Naive B cell (primary cell): Measurements from ENCODE around the gene SCN4B. TPM values are rescaled to one million over a fixed set of nuclear protein-coding genes. Genes with fewer than 3 reads are reported as not detected.
"Not testable (repeated sequence)": the region's sequence is repeated elsewhere in the genome, so short reads cannot be mapped to it uniquely, and the experiment has no call there.

ENCODE experiments used
- ATAC-seq, 2 donors: fragments of 150-1000 bp; cut with Tn5 transposase; 2 replicates each; pipeline ENCODE4 v1.10.0; 2021; ENCODE audit warnings: low read depth in 2 of 2, mild to moderate bottlenecking in 2 of 2, moderate library complexity in 2 of 2
- DNase-seq: peaks from one replicate; pipeline ENCODE4 v3.0.0; 2022
- H3K27ac Mint-ChIP-seq, 6 donors: one replicate each; pipeline ENCODE4 v1.8.0; 2020 to 2022; ENCODE audit warnings: mild to moderate bottlenecking in 6 of 6, mixed read lengths in 6 of 6, moderate library complexity in 5 of 6, inconsistent platforms in 2 of 6
- H3K27me3 Mint-ChIP-seq, 3 donors: one replicate each; pipeline ENCODE4 v1.8.0; 2021 to 2022; ENCODE audit warnings: mixed read lengths in 3 of 3, mild to moderate bottlenecking in 1 of 3
- H3K36me3 Mint-ChIP-seq, 2 donors: one replicate each; pipeline ENCODE4 v1.8.0; 2020 to 2022; ENCODE audit warnings: mixed read lengths in 2 of 2, inconsistent platforms in 1 of 2, mild to moderate bottlenecking in 1 of 2
- H3K4me1 Mint-ChIP-seq, 3 donors: one replicate each; pipeline ENCODE4 v1.8.0; 2020 to 2022; ENCODE audit warnings: mixed read lengths in 3 of 3, inconsistent platforms in 1 of 3, mild to moderate bottlenecking in 1 of 3, moderate library complexity in 1 of 3
- H3K4me3 Mint-ChIP-seq, 8 donors: one replicate each; pipeline ENCODE4 v1.8.0; 2020 to 2022; ENCODE audit warnings: mild to moderate bottlenecking in 8 of 8, mixed read lengths in 8 of 8, moderate library complexity in 8 of 8, inconsistent platforms in 2 of 8
- H3K9me3 Mint-ChIP-seq, 7 donors: one replicate each; pipeline ENCODE4 v1.8.0; 2020 to 2022; ENCODE audit warnings: mixed read lengths in 7 of 7, mild to moderate bottlenecking in 5 of 7, inconsistent platforms in 2 of 7, moderate library complexity in 1 of 7
- polyA plus RNA-seq, 6 donors: library from polyadenylated mRNA; unstranded; fragments of 300-500 nt; fragmentation: Illumina TruSeq; gene quantifications; one replicate each; pipeline ENCODE4 v1.2.3, GENCODE V29; 2021; ENCODE audit warnings: low read depth in 6 of 6

The SCN4B gene
- not detected for polyA plus RNA-seq

- peak within 1 kb of the TSS in 7 of 8 donors; percentile 39 to 77 (median 63) for H3K4me3 Mint-ChIP-seq
- H3K36me3 Mint-ChIP-seq = no peaks in the 10 kb centered on the region
- no peak within 1 kb of the TSS for H3K27ac Mint-ChIP-seq
- H3K27me3 Mint-ChIP-seq = peaks cover 66 to 87% (median 81%) of the 10 kb centered on the region in 3 donors
- peaks cover 7 to 17% (median 10%) of the 10 kb centered on the region in 3 donors for H3K4me1 Mint-ChIP-seq
- no peaks in the 10 kb centered on the region for H3K9me3 Mint-ChIP-seq
- ATAC-seq = no peak
- DNase-seq = no peak
Observed at GRCh38 chr11:118152552-118153471, at the start of gene SCN4B. Gene SCN4B, minus strand, starts transcription at chr11:118152823. Its CDS starts 150 bp downstream, at chr11:118152673.

GRCh38 chr11:118201966-118202365 lies 49.3 kb upstream of the SCN4B start:
- Mint-ChIP-seq H3K27ac (no peak overlapping the region), H3K36me3 (no peaks in the 10 kb centered on the region), H3K4me1 (peaks cover 8 to 16% (median 12%) of the 10 kb centered on the region in 3 donors), H3K4me3 (no peak overlapping the region), H3K9me3 (peaks cover 0 to 3% (median 0%) of the 10 kb centered on the region in 7 donors), H3K27me3 (peaks cover 0 to 5% (median 4%) of the 10 kb centered on the region in 3 donors)
- ATAC-seq (no peak), DNase-seq (no peak)

- no peak overlapping the region for H3K4me3 Mint-ChIP-seq
- H3K27me3 Mint-ChIP-seq = peaks cover 0 to 5% (median 2%) of the 10 kb centered on the region in 3 donors
- peaks cover 1 to 7% (median 3%) of the 10 kb centered on the region in 3 donors for H3K4me1 Mint-ChIP-seq
- DNase-seq = no peak
- H3K36me3 Mint-ChIP-seq = no peaks in the 10 kb centered on the region
- ATAC-seq = no peak
- no peak overlapping the region for H3K27ac Mint-ChIP-seq
- H3K9me3 Mint-ChIP-seq = peaks cover 0 to 1% (median 0%) of the 10 kb centered on the region in 7 donors
Observed at GRCh38 chr11:118200901-118201680, 48.5 kb upstream of the SCN4B start.

GRCh38 chr11:118200497-118200896 lies 47.9 kb upstream of the SCN4B start:
- no peak for DNase-seq
- Mint-ChIP-seq H3K4me3 (peak overlapping the region in 1 of 8 donors; percentile 7), H3K27me3 (peaks cover 0 to 4% (median 0%) of the 10 kb centered on the region in 3 donors), H3K4me1 (peaks cover 0 to 3% (median 0%) of the 10 kb centered on the region in 3 donors), H3K27ac (no peak overlapping the region), H3K9me3 (no peaks in the 10 kb centered on the region), H3K36me3 (no peaks in the 10 kb centered on the region)
- no peak for ATAC-seq

- Mint-ChIP-seq H3K27ac (no peak overlapping the region), H3K4me1 (peaks cover 0 to 3% (median 0%) of the 10 kb centered on the region in 3 donors), H3K9me3 (no peaks in the 10 kb centered on the region), H3K27me3 (peaks cover 0 to 4% (median 0%) of the 10 kb centered on the region in 3 donors), H3K4me3 (no peak overlapping the region), H3K36me3 (no peaks in the 10 kb centered on the region)
- ATAC-seq = no peak
- DNase-seq = no peak
Observed at GRCh38 chr11:118199135-118199534, 46.5 kb upstream of the SCN4B start.

GRCh38 chr11:118198370-118198769 lies 45.7 kb upstream of the SCN4B start:
- DNase-seq (peak; percentile 73), ATAC-seq (peak; percentile 84 to 92)
- Mint-ChIP-seq H3K4me1 (peaks cover 0 to 3% (median 0%) of the 10 kb centered on the region in 3 donors), H3K36me3 (no peaks in the 10 kb centered on the region), H3K4me3 (peak overlapping the region in 5 of 8 donors; percentile 10 to 69 (median 49)), H3K9me3 (peaks cover 0 to 1% (median 0%) of the 10 kb centered on the region in 7 donors), H3K27ac (peak overlapping the region in 1 of 6 donors; percentile 49), H3K27me3 (peaks cover 0 to 4% (median 0%) of the 10 kb centered on the region in 3 donors)

GRCh38 chr11:118194835-118195627 lies 42.4 kb upstream of the SCN4B start:
- peaks cover 0 to 3% (median 0%) of the 10 kb centered on the region in 3 donors for H3K4me1 Mint-ChIP-seq
- H3K27ac Mint-ChIP-seq = no peak overlapping the region
- H3K4me3 Mint-ChIP-seq = no peak overlapping the region
- peaks cover 0 to 8% of the 10 kb centered on the region in 2 donors for H3K36me3 Mint-ChIP-seq
- ATAC-seq (no peak), DNase-seq (no peak)
- peaks cover 0 to 25% (median 18%) of the 10 kb centered on the region in 7 donors for H3K9me3 Mint-ChIP-seq
- H3K27me3 Mint-ChIP-seq = peaks cover 5 to 13% (median 8%) of the 10 kb centered on the region in 3 donors

GRCh38 chr11:118193910-118194566 lies 41.4 kb upstream of the SCN4B start:
- DNase-seq (no peak), ATAC-seq (no peak)
- H3K36me3 Mint-ChIP-seq = peaks cover 0 to 8% of the 10 kb centered on the region in 2 donors

GRCh38 chr11:118192817-118193216 lies 40.2 kb upstream of the SCN4B start:
- not testable (repeated sequence) for H3K4me3 Mint-ChIP-seq, H3K36me3 Mint-ChIP-seq, ATAC-seq, DNase-seq, H3K4me1 Mint-ChIP-seq
- H3K27ac Mint-ChIP-seq = peak overlapping the region in 1 of 6 donors; percentile 2
- H3K27me3 Mint-ChIP-seq = peaks cover 19 to 32% (median 30%) of the 10 kb centered on the region in 3 donors
- H3K9me3 Mint-ChIP-seq = peaks cover 0 to 25% (median 18%) of the 10 kb centered on the region in 7 donors

More at GRCh38 chr11:118193910-118194566, 41.4 kb upstream of the SCN4B start:
- no peak overlapping the region for H3K4me3 Mint-ChIP-seq
- H3K27me3 Mint-ChIP-seq = peaks cover 13 to 23% (median 18%) of the 10 kb centered on the region in 3 donors
- peaks cover 0 to 3% (median 0%) of the 10 kb centered on the region in 3 donors for H3K4me1 Mint-ChIP-seq
- H3K9me3 Mint-ChIP-seq = peaks cover 0 to 25% (median 18%) of the 10 kb centered on the region in 7 donors
- no peak overlapping the region for H3K27ac Mint-ChIP-seq

- H3K27me3 Mint-ChIP-seq = peaks cover 20 to 46% (median 43%) of the 10 kb centered on the region in 3 donors
- H3K9me3 Mint-ChIP-seq = peaks cover 0 to 25% (median 18%) of the 10 kb centered on the region in 7 donors
- not testable (repeated sequence) for DNase-seq, H3K36me3 Mint-ChIP-seq, H3K4me1 Mint-ChIP-seq, ATAC-seq, H3K27ac Mint-ChIP-seq
- peak overlapping the region in 1 of 8 donors; percentile 5 for H3K4me3 Mint-ChIP-seq
Observed at GRCh38 chr11:118190942-118191506, 38.4 kb upstream of the SCN4B start.

GRCh38 chr11:118186346-118187107 lies 33.9 kb upstream of the SCN4B start:
- Mint-ChIP-seq H3K4me1 (no peaks in the 10 kb centered on the region), H3K27ac (no peak overlapping the region), H3K9me3 (peaks cover 0 to 16% (median 8%) of the 10 kb centered on the region in 7 donors), H3K36me3 (peaks cover 0 to 3% of the 10 kb centered on the region in 2 donors), H3K4me3 (no peak overlapping the region), H3K27me3 (peaks cover 32 to 63% (median 50%) of the 10 kb centered on the region in 3 donors)
- ATAC-seq = no peak
- no peak for DNase-seq
